Natural killer cell (primary cell): ENCODE data around the gene MAPKAPK3. TPM values are rescaled to one million over a fixed set of nuclear protein-coding genes. Genes with fewer than 3 reads are reported as not detected.

Experiments
- ATAC-seq, 3 donors: fragments of 150-1000 bp in 2 of 3; fragments of 200-7000 bp in 1 of 3; cut with Tn5 transposase; 1 replicate in 1 of 3; 2 replicates in 2 of 3; pipeline ENCODE4 v1.10.0; 2021; ENCODE audit warnings: mild to moderate bottlenecking in 2 of 3, moderate library complexity in 2 of 3
- DNase-seq, 2 donors: peaks; one replicate each; pipeline versions ENCODE4 v3.0.0 to v3.0.0-alpha.2; 2013 to 2021; ENCODE audit warnings: mixed read lengths in 1 of 2
- H3K27ac ChIP-seq: one replicate; pipeline ENCODE4 v1.5.1; 2013; ENCODE audit warnings: mild to moderate bottlenecking, low read length
- H3K27me3 ChIP-seq: one replicate; pipeline ENCODE4 v1.6.1; 2013; ENCODE audit warnings: low read length; ENCODE audit not compliant: control insufficient read depth, insufficient read depth
- H3K36me3 ChIP-seq: one replicate; pipeline ENCODE4 v1.6.1; 2013; ENCODE audit warnings: low read length; ENCODE audit not compliant: control insufficient read depth, insufficient read depth
- H3K4me1 ChIP-seq: one replicate; pipeline ENCODE4 v1.6.1; 2013; ENCODE audit warnings: low read length; ENCODE audit not compliant: control insufficient read depth, insufficient read depth
- H3K4me3 ChIP-seq: one replicate; pipeline ENCODE4 v1.5.1; 2013; ENCODE audit warnings: low read length
- H3K9me3 ChIP-seq: one replicate; pipeline ENCODE4 v1.6.1; 2013; ENCODE audit warnings: low read length; ENCODE audit not compliant: control insufficient read depth, insufficient read depth
- H3K27ac Mint-ChIP-seq, 2 donors: one replicate each; pipeline ENCODE4 v1.8.0; 2022; ENCODE audit warnings: mild to moderate bottlenecking in 2 of 2, mixed read lengths in 2 of 2, moderate library complexity in 1 of 2
- H3K27me3 Mint-ChIP-seq, 2 donors: one replicate each; pipeline ENCODE4 v1.8.0; 2022; ENCODE audit warnings: low read depth in 2 of 2, mixed read lengths in 2 of 2
- H3K36me3 Mint-ChIP-seq: one replicate; pipeline ENCODE4 v1.8.0; 2022; ENCODE audit warnings: mixed read lengths
- H3K4me1 Mint-ChIP-seq, 2 donors: one replicate each; pipeline ENCODE4 v1.8.0; 2022; ENCODE audit warnings: mixed read lengths in 2 of 2
- H3K4me3 Mint-ChIP-seq: one replicate; pipeline ENCODE4 v1.8.0; 2022; ENCODE audit warnings: mild to moderate bottlenecking, moderate library complexity, mixed read lengths
- H3K9me3 Mint-ChIP-seq, 2 donors: one replicate each; pipeline ENCODE4 v1.8.0; 2022; ENCODE audit warnings: mixed read lengths in 2 of 2
- WGBS: methylation state at CpG from one replicate; pipeline ENCODE4 v1.1.7; 2013; ENCODE audit warnings: missing lambda C conversion rate; ENCODE audit not compliant: insufficient coverage; 5-methylcytosine and 5-hydroxymethylcytosine counted together
- intact Hi-C: fragments of 100-400 bp; cut with micrococcal nuclease; formaldehyde crosslinking; loops from one replicate; pipeline ENCODE4 v1.14.2; 2022
- total RNA-seq, 4 donors: library from RNA; stranded (reverse); fragments of 120-200 nt in 1 of 4; gene quantifications; one replicate each; pipeline versions ENCODE4 v1.2.3 to v1.2.4, GENCODE V29; 2013 to 2022
- TF ChIP-seq, protein P1 (sequence below): fragments of 200-600 bp; IDR thresholded peaks from one replicate; pipeline ENCODE4 v1.8.0; 2022; ENCODE audit warnings: antibody characterized with exemption

The MAPKAPK3 gene
- total RNA-seq, 3 donors from 2014 or later (not counting 1 experiment from before 2014, with no cell fraction given) = 48.0 to 57.7 (median 49.3) TPM

- H3K36me3 Mint-ChIP-seq = no peaks in the 10 kb centered on the region
- TF ChIP-seq, protein P1, sequence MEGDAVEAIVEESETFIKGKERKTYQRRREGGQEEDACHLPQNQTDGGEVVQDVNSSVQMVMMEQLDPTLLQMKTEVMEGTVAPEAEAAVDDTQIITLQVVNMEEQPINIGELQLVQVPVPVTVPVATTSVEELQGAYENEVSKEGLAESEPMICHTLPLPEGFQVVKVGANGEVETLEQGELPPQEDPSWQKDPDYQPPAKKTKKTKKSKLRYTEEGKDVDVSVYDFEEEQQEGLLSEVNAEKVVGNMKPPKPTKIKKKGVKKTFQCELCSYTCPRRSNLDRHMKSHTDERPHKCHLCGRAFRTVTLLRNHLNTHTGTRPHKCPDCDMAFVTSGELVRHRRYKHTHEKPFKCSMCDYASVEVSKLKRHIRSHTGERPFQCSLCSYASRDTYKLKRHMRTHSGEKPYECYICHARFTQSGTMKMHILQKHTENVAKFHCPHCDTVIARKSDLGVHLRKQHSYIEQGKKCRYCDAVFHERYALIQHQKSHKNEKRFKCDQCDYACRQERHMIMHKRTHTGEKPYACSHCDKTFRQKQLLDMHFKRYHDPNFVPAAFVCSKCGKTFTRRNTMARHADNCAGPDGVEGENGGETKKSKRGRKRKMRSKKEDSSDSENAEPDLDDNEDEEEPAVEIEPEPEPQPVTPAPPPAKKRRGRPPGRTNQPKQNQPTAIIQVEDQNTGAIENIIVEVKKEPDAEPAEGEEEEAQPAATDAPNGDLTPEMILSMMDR = no peak
- Histone ChIP-seq H3K27me3 (no peaks in the 10 kb centered on the region), H3K27ac (no peak overlapping the region), H3K36me3 (no peaks in the 10 kb centered on the region), H3K4me3 (no peak overlapping the region), H3K4me1 (no peaks in the 10 kb centered on the region), H3K9me3 (no peaks in the 10 kb centered on the region)
- peaks cover 0 to 10% of the 10 kb centered on the region in 2 donors for H3K27me3 Mint-ChIP-seq
- H3K9me3 Mint-ChIP-seq = no peaks in the 10 kb centered on the region
- intact Hi-C loops = no loop called here
- peaks cover 0 to 5% of the 10 kb centered on the region in 2 donors for H3K4me1 Mint-ChIP-seq
- WGBS = 100% methylated on average over 2 of the region's 2 CpGs
- DNase-seq (no peak), ATAC-seq (no peak)
- no peak overlapping the region for H3K27ac Mint-ChIP-seq
- H3K4me3 Mint-ChIP-seq = no peak overlapping the region
These were observed 78.1 kb downstream of the MAPKAPK3 start for GRCh38 chr3:50695031-50695430.

GRCh38 chr3:50696276-50696675, 79.3 kb downstream of the MAPKAPK3 start:
- WGBS = 92% methylated on average over 3 of the region's 3 CpGs
- Histone ChIP-seq H3K4me3 (no peak overlapping the region), H3K27ac (no peak overlapping the region), H3K36me3 (no peaks in the 10 kb centered on the region), H3K4me1 (no peaks in the 10 kb centered on the region), H3K9me3 (no peaks in the 10 kb centered on the region), H3K27me3 (no peaks in the 10 kb centered on the region)
- H3K27me3 Mint-ChIP-seq = peaks cover 6 to 12% of the 10 kb centered on the region in 2 donors
- no peaks in the 10 kb centered on the region for H3K36me3 Mint-ChIP-seq
- no peak overlapping the region for H3K4me3 Mint-ChIP-seq
- no peak for ATAC-seq
- TF ChIP-seq, protein P1 = no peak
- H3K4me1 Mint-ChIP-seq = peaks cover 0 to 5% of the 10 kb centered on the region in 2 donors
- intact Hi-C loops = no loop called here
- H3K9me3 Mint-ChIP-seq = no peaks in the 10 kb centered on the region
- H3K27ac Mint-ChIP-seq = no peak overlapping the region
- no peak for DNase-seq

- Histone ChIP-seq H3K4me3 (no peak overlapping the region), H3K27ac (no peak overlapping the region), H3K9me3 (no peaks in the 10 kb centered on the region), H3K4me1 (no peaks in the 10 kb centered on the region), H3K27me3 (no peaks in the 10 kb centered on the region), H3K36me3 (no peaks in the 10 kb centered on the region)
- no peaks in the 10 kb centered on the region for H3K36me3 Mint-ChIP-seq
- peaks cover 20 to 26% of the 10 kb centered on the region in 2 donors for H3K27me3 Mint-ChIP-seq
- no peak for DNase-seq
- TF ChIP-seq, protein P1 = no peak
- WGBS = no CpG with 5 or more reads among the region's 2 CpGs
- no peak overlapping the region for H3K27ac Mint-ChIP-seq
- H3K9me3 Mint-ChIP-seq = no peaks in the 10 kb centered on the region
- H3K4me3 Mint-ChIP-seq = no peak overlapping the region
- no peak for ATAC-seq
- intact Hi-C loops = no loop called here
- H3K4me1 Mint-ChIP-seq = peaks cover 0 to 5% of the 10 kb centered on the region in 2 donors
These were observed 81.3 kb downstream of the MAPKAPK3 start for GRCh38 chr3:50698269-50698668.

Other genes with a start within 250 kb of the MAPKAPK3 start
- gene CACNA2D2, start 113.5 kb upstream of the MAPKAPK3 start, total RNA-seq = 10 to 100 TPM; 36.5 to 56.4 (median 43.8) TPM
- gene C3orf18, start 49.4 kb upstream of the MAPKAPK3 start, total RNA-seq = 10 to 100 TPM in 2 of 3 donors, 1 to 10 TPM in 1; 7.5 to 15.3 (median 11.7) TPM
- gene HEMK1, start 47.6 kb upstream of the MAPKAPK3 start, total RNA-seq = 10 to 100 TPM; 20.5 to 29.3 (median 28.2) TPM
- 10 to 100 TPM in 2 of 3 donors, 1 to 10 TPM in 1; 2.4 to 23.6 (median 11.3) TPM for gene CISH, start 5.4 kb upstream of the MAPKAPK3 start, total RNA-seq
- gene DOCK3, start 57.8 kb downstream of the MAPKAPK3 start, total RNA-seq = 1 to 10 TPM; 1.4 to 2.4 (median 1.7) TPM